Endodermal cell (in vitro differentiated cells): ENCODE measurements around the gene DNAJC22. TPM values are rescaled to one million over a fixed set of nuclear protein-coding genes. Genes with fewer than 3 reads are reported as not detected.

Source experiments
- DNase-seq: peaks from one replicate; pipeline ENCODE4 v3.0.0-alpha.2; 2017
- H3K27ac ChIP-seq: 2 replicates; pipeline ENCODE4 v1.5.1; 2013; ENCODE audit warnings: mild to moderate bottlenecking, low read depth, low read length, moderate library complexity
- H3K27me3 ChIP-seq: 2 replicates; pipeline ENCODE4 v1.6.1; 2013; ENCODE audit warnings: mild to moderate bottlenecking, low read length, moderate library complexity; ENCODE audit not compliant: insufficient read depth, control insufficient read depth, poor library complexity, severe bottlenecking
- H3K36me3 ChIP-seq: 2 replicates; pipeline ENCODE4 v1.7.0; 2013; ENCODE audit warnings: mild to moderate bottlenecking, low read length, moderate library complexity; ENCODE audit not compliant: control insufficient read depth, insufficient read depth
- H3K4me1 ChIP-seq: one replicate; pipeline ENCODE4 v1.7.0; 2013; ENCODE audit warnings: low read length; ENCODE audit not compliant: control insufficient read depth, insufficient read depth
- H3K4me3 ChIP-seq: 2 replicates; pipeline ENCODE4 v1.5.1; 2013; ENCODE audit warnings: mild to moderate bottlenecking, low read length, moderate library complexity
- H3K9ac ChIP-seq: 2 replicates; pipeline ENCODE4 v1.6.1; 2013; ENCODE audit warnings: mild to moderate bottlenecking, low read length, moderate library complexity; ENCODE audit not compliant: poor library complexity, severe bottlenecking; ENCODE audit errors: extremely low read depth
- H3K9me3 ChIP-seq: 2 replicates; pipeline ENCODE4 v1.6.1; 2013; ENCODE audit warnings: mild to moderate bottlenecking, low read length, moderate library complexity; ENCODE audit not compliant: control insufficient read depth
- H3K27ac Mint-ChIP-seq: 2 replicates; pipeline ENCODE4 v1.8.0; 2020; ENCODE audit warnings: mixed read lengths
- H3K27me3 Mint-ChIP-seq: 2 replicates; pipeline ENCODE4 v1.8.0; 2021; ENCODE audit warnings: mild to moderate bottlenecking, mixed read lengths; ENCODE audit not compliant: insufficient read depth
- H3K36me3 Mint-ChIP-seq: 2 replicates; pipeline ENCODE4 v1.8.0; 2020; ENCODE audit warnings: low read depth, mixed read lengths
- H3K4me1 Mint-ChIP-seq: 2 replicates; pipeline ENCODE4 v1.8.0; 2020; ENCODE audit warnings: mixed read lengths
- H3K4me3 Mint-ChIP-seq: 2 replicates; pipeline ENCODE4 v1.8.0; 2020; ENCODE audit warnings: mild to moderate bottlenecking, moderate library complexity, mixed read lengths
- H3K9me3 Mint-ChIP-seq: 2 replicates; pipeline ENCODE4 v1.8.0; 2020; ENCODE audit warnings: mild to moderate bottlenecking, mixed read lengths
- WGBS, 2 experiments: methylation state at CpG; one replicate each; pipeline versions ENCODE4 v1.1.5 to v1.1.7; 2013; ENCODE audit warnings: missing lambda C conversion rate in 2 of 2, mixed read lengths in 1 of 2; ENCODE audit not compliant: insufficient coverage in 1 of 2, insufficient read length in 1 of 2; 5-methylcytosine and 5-hydroxymethylcytosine counted together
- total RNA-seq, 2 donors: library from RNA; stranded (reverse); fragmentation: NEBNext Ultra II Directional in 1 of 2; extraction: Animal tissue kit (Norgen Biotek cat#: 25700) in 1 of 2; gene quantifications; 2 replicates in 1 of 2; 3 replicates in 1 of 2; pipeline ENCODE4 v1.2.1, GENCODE V29; 2021
- TF ChIP-seq, protein P1 (sequence below): fragments of 200-600 bp; sonication (generic); conservative IDR thresholded peaks from 2 replicates; pipeline ENCODE4 v1.5.0; 2021; ENCODE audit warnings: antibody characterized with exemption, mild to moderate bottlenecking

DNAJC22 gene
- total RNA-seq, 2 donors from 2014 or later, result 1.9 to 4.6 TPM

DNA sequence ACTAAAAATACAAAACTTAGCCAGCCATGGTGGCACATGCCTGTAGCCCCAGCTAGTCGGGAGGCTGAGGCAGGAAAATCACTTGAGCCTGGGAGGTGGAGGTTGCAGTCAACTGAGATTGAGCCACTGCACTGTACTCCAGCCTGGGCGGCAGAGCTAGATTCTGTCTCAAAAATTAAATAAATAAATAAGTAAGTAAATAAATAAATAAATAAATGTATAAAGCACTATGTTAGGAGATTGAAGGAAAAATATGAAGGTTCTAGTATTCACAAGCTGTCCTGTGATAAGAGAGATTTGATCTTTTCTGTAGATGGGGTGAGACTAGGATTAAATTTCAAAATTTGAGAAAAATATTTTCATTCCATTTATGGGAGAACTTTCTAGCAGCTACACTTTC is 5.7 kb downstream of the DNAJC22 start:
- Histone ChIP-seq H3K4me1 (no peaks in the 10 kb centered on the region), H3K4me3 (no peak overlapping the region), H3K9ac (no peak overlapping the region), H3K36me3 (peaks cover 4% of the 10 kb centered on the region), H3K27me3 (peaks cover 22% of the 10 kb centered on the region), H3K27ac (no peak overlapping the region), H3K9me3 (no peaks in the 10 kb centered on the region)
- TF ChIP-seq, protein P1, sequence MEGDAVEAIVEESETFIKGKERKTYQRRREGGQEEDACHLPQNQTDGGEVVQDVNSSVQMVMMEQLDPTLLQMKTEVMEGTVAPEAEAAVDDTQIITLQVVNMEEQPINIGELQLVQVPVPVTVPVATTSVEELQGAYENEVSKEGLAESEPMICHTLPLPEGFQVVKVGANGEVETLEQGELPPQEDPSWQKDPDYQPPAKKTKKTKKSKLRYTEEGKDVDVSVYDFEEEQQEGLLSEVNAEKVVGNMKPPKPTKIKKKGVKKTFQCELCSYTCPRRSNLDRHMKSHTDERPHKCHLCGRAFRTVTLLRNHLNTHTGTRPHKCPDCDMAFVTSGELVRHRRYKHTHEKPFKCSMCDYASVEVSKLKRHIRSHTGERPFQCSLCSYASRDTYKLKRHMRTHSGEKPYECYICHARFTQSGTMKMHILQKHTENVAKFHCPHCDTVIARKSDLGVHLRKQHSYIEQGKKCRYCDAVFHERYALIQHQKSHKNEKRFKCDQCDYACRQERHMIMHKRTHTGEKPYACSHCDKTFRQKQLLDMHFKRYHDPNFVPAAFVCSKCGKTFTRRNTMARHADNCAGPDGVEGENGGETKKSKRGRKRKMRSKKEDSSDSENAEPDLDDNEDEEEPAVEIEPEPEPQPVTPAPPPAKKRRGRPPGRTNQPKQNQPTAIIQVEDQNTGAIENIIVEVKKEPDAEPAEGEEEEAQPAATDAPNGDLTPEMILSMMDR, result no peak
- peaks cover 8% of the 10 kb centered on the region for H3K4me1 Mint-ChIP-seq
- H3K4me3 Mint-ChIP-seq, result no peak overlapping the region
- DNase-seq, result peak; percentile 27
- H3K36me3 Mint-ChIP-seq, result no peaks in the 10 kb centered on the region
- H3K27ac Mint-ChIP-seq, result no peak overlapping the region
- WGBS, 2 experiments, result 67% methylated on average over 1 of the region's 2 CpGs; no CpG with 5 or more reads in 1 of the 2 experiments
- peaks cover 39% of the 10 kb centered on the region for H3K27me3 Mint-ChIP-seq
- no peaks in the 10 kb centered on the region for H3K9me3 Mint-ChIP-seq

DNA sequence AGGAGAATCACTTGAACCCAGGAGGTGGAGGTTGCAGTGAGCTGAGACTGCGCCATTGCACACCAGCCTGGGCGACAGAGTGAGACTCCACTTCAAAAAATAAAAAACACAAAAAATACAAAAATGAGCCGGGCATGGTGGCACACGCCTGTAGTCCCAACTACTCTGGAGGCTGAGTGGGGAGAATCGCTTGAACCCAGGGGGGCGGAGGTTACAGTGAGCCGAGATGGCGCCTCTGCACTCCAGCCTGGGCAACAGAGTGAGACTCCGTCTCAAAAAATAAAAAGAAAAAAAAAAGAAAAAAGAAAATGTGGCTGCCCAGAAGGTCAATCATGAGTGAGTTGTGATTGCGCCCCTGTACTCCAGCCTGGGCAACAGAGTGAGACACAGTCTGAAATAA is 9.2 kb downstream of the DNAJC22 start:
- DNase-seq, result peak; percentile 28
- H3K4me3 Mint-ChIP-seq, result no peak overlapping the region
- Histone ChIP-seq H3K9ac (no peak overlapping the region), H3K36me3 (peaks cover 4% of the 10 kb centered on the region), H3K4me1 (no peaks in the 10 kb centered on the region), H3K4me3 (no peak overlapping the region), H3K9me3 (no peaks in the 10 kb centered on the region), H3K27me3 (no peaks in the 10 kb centered on the region), H3K27ac (no peak overlapping the region)
- no peak overlapping the region for H3K27ac Mint-ChIP-seq
- peaks cover 1% of the 10 kb centered on the region for H3K4me1 Mint-ChIP-seq
- no peaks in the 10 kb centered on the region for H3K36me3 Mint-ChIP-seq
- H3K9me3 Mint-ChIP-seq, result no peaks in the 10 kb centered on the region
- TF ChIP-seq, protein P1, result no peak
- 93 to 97% methylated on average over 6 to 10 of the region's 10 CpGs for WGBS, 2 experiments
- H3K27me3 Mint-ChIP-seq, result peaks cover 9% of the 10 kb centered on the region

DNA sequence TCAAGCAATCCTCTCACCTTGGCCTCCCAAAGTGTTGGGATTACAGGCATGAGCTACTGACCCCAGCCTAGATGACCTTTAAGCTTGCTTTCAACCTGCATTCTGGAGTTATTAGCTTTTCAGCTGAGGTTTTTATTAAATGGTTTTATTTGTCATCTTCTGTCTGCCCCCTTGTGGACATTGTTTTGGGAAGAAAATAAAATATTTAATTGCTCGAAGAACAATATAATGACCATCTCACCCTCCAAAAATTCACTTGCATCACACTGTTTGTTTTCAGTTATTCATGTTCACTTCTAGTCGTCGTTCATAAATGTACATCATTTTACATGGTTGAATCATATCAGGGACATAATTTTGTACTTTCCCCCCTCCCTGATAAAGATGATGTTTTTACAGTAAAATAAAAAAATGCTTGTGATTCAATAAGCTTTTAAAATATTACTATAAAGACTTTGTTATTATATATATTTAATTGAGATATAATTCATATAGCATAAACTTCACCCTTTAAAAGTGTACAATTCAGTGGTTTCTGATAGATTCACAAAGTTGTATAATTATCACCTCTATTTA is 10.5 kb downstream of the DNAJC22 start:
- Mint-ChIP-seq H3K36me3 (no peaks in the 10 kb centered on the region), H3K27ac (no peak overlapping the region), H3K9me3 (no peaks in the 10 kb centered on the region), H3K4me1 (peaks cover 1% of the 10 kb centered on the region), H3K27me3 (peaks cover 9% of the 10 kb centered on the region), H3K4me3 (no peak overlapping the region)
- WGBS, 2 experiments, result 36 to 45% methylated on average over 3 of the region's 3 CpGs
- Histone ChIP-seq H3K9ac (no peak overlapping the region), H3K27ac (no peak overlapping the region), H3K9me3 (no peaks in the 10 kb centered on the region), H3K27me3 (no peaks in the 10 kb centered on the region), H3K4me1 (no peaks in the 10 kb centered on the region), H3K36me3 (no peaks in the 10 kb centered on the region), H3K4me3 (no peak overlapping the region)
- TF ChIP-seq, protein P1, result peak; percentile 77
- DNase-seq, result peak; percentile 48
